Panc1 (cell line): ENCODE data around the gene CTXND2.

Source experiments
- CTCF ChIP-seq: fragments of 450-650 bp; IDR thresholded peaks from 2 replicates; pipeline ENCODE4 v1.5.1; 2017; ENCODE audit warnings: mild to moderate bottlenecking
- SIN3A ChIP-seq: IDR thresholded peaks from 2 replicates; pipeline ENCODE4 v1.6.1; 2012; ENCODE audit warnings: low read depth, mild to moderate bottlenecking, low read length, moderate library complexity, borderline replicate concordance; ENCODE audit not compliant: insufficient read depth
- TF ChIP-seq, protein P1 (sequence below), 2 experiments: IDR thresholded peaks; 2 replicates each; pipeline ENCODE4 v1.6.1; 2011 to 2012; ENCODE audit warnings: low read depth in 2 of 2, control low read depth in 1 of 2, low read length in 1 of 2, mild to moderate bottlenecking in 1 of 2, moderate library complexity in 1 of 2; ENCODE audit not compliant: insufficient read depth in 1 of 2

DNA sequence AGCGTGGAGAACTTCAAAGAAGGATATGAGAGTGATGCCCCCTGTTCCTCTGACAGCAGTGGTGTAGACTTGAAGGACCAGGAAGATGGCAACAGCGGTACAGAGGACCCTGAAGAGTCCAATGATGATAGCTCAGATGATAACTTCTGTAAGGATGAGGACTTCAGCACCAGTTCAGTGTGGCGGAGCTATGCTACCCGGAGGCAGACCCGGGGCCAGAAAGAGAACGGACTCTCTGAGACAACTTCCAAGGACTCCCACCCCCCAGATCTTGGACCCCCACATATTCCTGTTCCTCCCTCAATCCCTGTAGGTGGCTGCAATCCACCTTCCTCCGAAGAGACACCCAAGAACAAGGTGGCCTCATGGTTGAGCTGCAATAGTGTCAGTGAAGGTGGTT lies 73.7 kb downstream of the CTXND2 start:
- TF ChIP-seq CTCF (no peak), SIN3A (no peak)
- TF ChIP-seq, protein P1, sequence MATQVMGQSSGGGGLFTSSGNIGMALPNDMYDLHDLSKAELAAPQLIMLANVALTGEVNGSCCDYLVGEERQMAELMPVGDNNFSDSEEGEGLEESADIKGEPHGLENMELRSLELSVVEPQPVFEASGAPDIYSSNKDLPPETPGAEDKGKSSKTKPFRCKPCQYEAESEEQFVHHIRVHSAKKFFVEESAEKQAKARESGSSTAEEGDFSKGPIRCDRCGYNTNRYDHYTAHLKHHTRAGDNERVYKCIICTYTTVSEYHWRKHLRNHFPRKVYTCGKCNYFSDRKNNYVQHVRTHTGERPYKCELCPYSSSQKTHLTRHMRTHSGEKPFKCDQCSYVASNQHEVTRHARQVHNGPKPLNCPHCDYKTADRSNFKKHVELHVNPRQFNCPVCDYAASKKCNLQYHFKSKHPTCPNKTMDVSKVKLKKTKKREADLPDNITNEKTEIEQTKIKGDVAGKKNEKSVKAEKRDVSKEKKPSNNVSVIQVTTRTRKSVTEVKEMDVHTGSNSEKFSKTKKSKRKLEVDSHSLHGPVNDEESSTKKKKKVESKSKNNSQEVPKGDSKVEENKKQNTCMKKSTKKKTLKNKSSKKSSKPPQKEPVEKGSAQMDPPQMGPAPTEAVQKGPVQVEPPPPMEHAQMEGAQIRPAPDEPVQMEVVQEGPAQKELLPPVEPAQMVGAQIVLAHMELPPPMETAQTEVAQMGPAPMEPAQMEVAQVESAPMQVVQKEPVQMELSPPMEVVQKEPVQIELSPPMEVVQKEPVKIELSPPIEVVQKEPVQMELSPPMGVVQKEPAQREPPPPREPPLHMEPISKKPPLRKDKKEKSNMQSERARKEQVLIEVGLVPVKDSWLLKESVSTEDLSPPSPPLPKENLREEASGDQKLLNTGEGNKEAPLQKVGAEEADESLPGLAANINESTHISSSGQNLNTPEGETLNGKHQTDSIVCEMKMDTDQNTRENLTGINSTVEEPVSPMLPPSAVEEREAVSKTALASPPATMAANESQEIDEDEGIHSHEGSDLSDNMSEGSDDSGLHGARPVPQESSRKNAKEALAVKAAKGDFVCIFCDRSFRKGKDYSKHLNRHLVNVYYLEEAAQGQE (IDR thresholded peaks at IDR 0.05; ENCODE audit: insufficient read depth in 1 of 2, low read depth in 2 of 2, low read length in 1 of 2): no peak
